Mucosa of descending colon (tissue), 3 donors: ENCODE measurements around the gene EXTL1. TPM values are rescaled to one million over a fixed set of nuclear protein-coding genes. Genes with fewer than 3 reads are reported as not detected.

Experiments used
- ATAC-seq: fragments of 200-7000 bp; cut with Tn5 transposase; one replicate; pipeline ENCODE4 v1.9.1; 2020; ENCODE audit warnings: mild to moderate bottlenecking, moderate library complexity
- DNase-seq, 3 donors: peaks; one replicate each; pipeline ENCODE4 v3.0.0-alpha.2; 2020
- H3K36me3 ChIP-seq: fragments of 200-600 bp; one replicate; pipeline ENCODE4 v1.8.0; 2021; ENCODE audit warnings: low read depth, mild to moderate bottlenecking
- H3K4me1 ChIP-seq: fragments of 200-600 bp; one replicate; pipeline ENCODE4 v1.8.0; 2021; ENCODE audit warnings: low read depth, mild to moderate bottlenecking
- H3K4me3 ChIP-seq: fragments of 200-600 bp; one replicate; pipeline ENCODE4 v1.8.0; 2021; ENCODE audit warnings: mild to moderate bottlenecking
- H3K9me3 ChIP-seq: fragments of 200-600 bp; one replicate; pipeline ENCODE4 v1.8.0; 2021; ENCODE audit warnings: mild to moderate bottlenecking
- CTCF ChIP-seq: fragments of 200-600 bp; IDR thresholded peaks from one replicate; pipeline ENCODE4 v1.8.0; 2022; ENCODE audit warnings: antibody characterized with exemption, mild to moderate bottlenecking
- intact Hi-C, 2 donors: fragments of 100-400 bp; cut with DNase I in 1 of 2; cut with micrococcal nuclease in 1 of 2; formaldehyde crosslinking; loops; one replicate each; pipeline versions ENCODE4 v1.11.0 to v1.11.1; 2022; cut with DNase I, micrococcal nuclease
- total RNA-seq, 3 donors: library from RNA; stranded (reverse); fragmentation: NEBNext Ultra II Directional in 2 of 3; extraction: Animal tissue kit (Norgen Biotek cat#: 25700) in 2 of 3; gene quantifications; one replicate each; pipeline versions ENCODE4 v1.2.1 to v1.2.4, GENCODE V29; 2021 to 2023
- donor health status: DM: no; HTN: no; CAD: no; lungs with moderate emphysema.
- donor health status: DM: no; HTN: no; CAD: no.
- donor health status: DM: no; HTN: yes; CAD: no.

The EXTL1 gene
- total RNA-seq, 3 donors from 2014 or later = 0.14 to 1.7 TPM; not detected in 1

DNA sequence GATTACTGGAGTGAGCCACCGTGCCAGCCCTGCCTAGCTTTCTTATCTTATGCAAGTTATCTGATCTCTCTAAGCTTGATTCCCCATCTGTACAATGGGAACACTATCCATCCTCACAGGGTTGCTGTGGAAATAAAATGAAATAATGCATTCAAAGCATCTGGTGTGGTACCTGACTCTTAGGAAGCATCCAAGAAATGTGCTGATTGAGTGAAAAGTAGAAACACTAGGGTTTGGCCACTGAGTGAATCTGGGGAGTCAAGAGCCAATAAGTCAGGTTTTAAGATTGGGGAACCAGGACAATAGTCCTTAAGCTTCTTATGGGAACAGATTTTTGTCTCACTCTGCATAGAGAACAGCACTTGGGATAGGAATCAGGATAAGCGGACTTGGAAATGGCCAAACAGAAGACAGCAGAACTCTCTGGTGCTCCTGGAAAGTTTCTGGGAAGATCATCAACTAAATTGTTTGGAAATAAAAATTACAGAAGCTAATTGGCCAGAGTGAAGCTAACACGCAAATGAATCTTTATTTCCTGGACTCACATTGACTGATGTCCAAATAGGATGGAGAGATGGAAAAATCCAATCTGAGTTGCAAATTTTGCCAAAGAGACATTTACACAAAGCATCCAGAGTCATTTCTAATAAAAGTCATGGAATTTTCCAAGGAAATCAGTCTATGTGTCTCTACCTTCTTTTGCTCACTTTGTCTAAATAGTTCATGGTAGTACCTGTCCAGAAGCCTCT, 27.0 kb upstream of the EXTL1 start:
- Histone ChIP-seq H3K36me3 (no peaks in the 10 kb centered on the region), H3K9me3 (no peaks in the 10 kb centered on the region), H3K4me3 (no peak overlapping the region), H3K4me1 (peaks cover 8% of the 10 kb centered on the region)
- no peak for ATAC-seq
- no peak for DNase-seq
- no peak for TF ChIP-seq CTCF
- intact Hi-C loops = loop anchor here (5.0 kb wide), 1 partner anchor 97 kb away; no protein-coding TSS in a partner anchor

GRCh38 chr1:25996966-25997827, 24.4 kb upstream of the EXTL1 start:
- peaks cover 8% of the 10 kb centered on the region for H3K4me1 ChIP-seq
- peak; percentile 59 for ATAC-seq

GRCh38 chr1:25997828-25998761, 23.5 kb upstream of the EXTL1 start, which contains the start of gene PAFAH2:
PAFAH2 (minus strand) TSS chr1:25998063; CDS start chr1:25990816, 7,247 bp downstream.
- Histone ChIP-seq H3K36me3 (no peaks in the 10 kb centered on the region), H3K4me1 (peaks cover 8% of the 10 kb centered on the region), H3K4me3 (peak within 1 kb of the TSS; percentile 44), H3K9me3 (no peaks in the 10 kb centered on the region)
- DNase-seq = peak; percentile 97 to 98 (median 97)
- TF ChIP-seq CTCF = peak; percentile 95
- intact Hi-C loops = loop anchor here (5.0 kb wide), 1 partner anchor 101 kb away; no protein-coding TSS in a partner anchor
- peak; percentile 98 for ATAC-seq

More at GRCh38 chr1:25996966-25997827, 24.4 kb upstream of the EXTL1 start:
- DNase-seq = peak in 1 of 3 donors; percentile 54
- intact Hi-C loops = loop anchor here (5.0 kb wide), 1 partner anchor 100 kb away; no protein-coding TSS in a partner anchor
- TF ChIP-seq CTCF = no peak
- H3K36me3 ChIP-seq = no peaks in the 10 kb centered on the region
- H3K9me3 ChIP-seq = no peaks in the 10 kb centered on the region
- peak overlapping the region; percentile 44 for H3K4me3 ChIP-seq

- Histone ChIP-seq H3K4me3 (no peak overlapping the region), H3K36me3 (no peaks in the 10 kb centered on the region), H3K9me3 (no peaks in the 10 kb centered on the region), H3K4me1 (peaks cover 8% of the 10 kb centered on the region)
- DNase-seq = no peak
- no peak for TF ChIP-seq CTCF
- intact Hi-C loops = loop anchor here (5.0 kb wide), 1 partner anchor 102 kb away; no protein-coding TSS in a partner anchor
- no peak for ATAC-seq
Measured at GRCh38 chr1:25999041-25999800, 22.4 kb upstream of the EXTL1 start.
